ENCODE results near the gene TSC1.

- TF ChIP-seq EZH2 (IDR thresholded peaks at IDR 0.05; ENCODE audit: insufficient read depth, poor library complexity, severe bottlenecking) (no peak), EZH2phosphoT487 (IDR thresholded peaks at IDR 0.05; ENCODE audit: insufficient read depth, low read depth) (no peak)
Measured at GRCh38 chr9:132858751-132859150, 85.7 kb downstream of the TSC1 start.

All from GM23248 (cell line).